Keratinocyte (primary cell): ENCODE results near the gene OFD1. TPM values are rescaled to one million over a fixed set of nuclear protein-coding genes. Genes with fewer than 3 reads are reported as not detected.

Experiments
- DNase-seq: peaks from one replicate; pipeline ENCODE4 v3.0.0-alpha.2; 2011; ENCODE audit warnings: low read depth, missing footprints, low spot score
- FAIRE-seq: peaks from 2 replicates; lab custom pipeline; 2011; peaks lifted over from hg19 to GRCh38; lab: Jason Lieb, UNC
- H2AFZ ChIP-seq: 2 replicates; pipeline ENCODE4 v1.6.0; 2012; ENCODE audit warnings: low read length, control low read depth, inconsistent platforms; ENCODE audit not compliant: control insufficient read depth
- H3K27ac ChIP-seq: 2 replicates; pipeline ENCODE4 v1.5.1; 2011; ENCODE audit warnings: low read length; ENCODE audit not compliant: control insufficient read depth, insufficient read depth
- H3K27me3 ChIP-seq: 3 replicates; pipeline ENCODE4 v1.6.0; 2011; ENCODE audit warnings: low read length; ENCODE audit not compliant: control insufficient read depth, insufficient read depth; ENCODE audit errors: extremely low read depth
- H3K36me3 ChIP-seq, 2 experiments: 2 replicates in 1 of 2; 3 replicates in 1 of 2; pipeline ENCODE4 v1.5.1; 2011; ENCODE audit warnings: low read length in 2 of 2, mild to moderate bottlenecking in 1 of 2; ENCODE audit not compliant: control insufficient read depth in 2 of 2, insufficient read depth in 2 of 2; ENCODE audit errors: extremely low read depth in 1 of 2
- H3K4me1 ChIP-seq: 3 replicates; pipeline ENCODE4 v1.5.1; 2011; ENCODE audit warnings: low read length; ENCODE audit not compliant: control insufficient read depth, insufficient read depth; ENCODE audit errors: extremely low read depth
- H3K4me2 ChIP-seq: 3 replicates; pipeline ENCODE4 v1.6.0; 2011; ENCODE audit warnings: low read depth, low read length; ENCODE audit not compliant: control insufficient read depth, insufficient read depth; ENCODE audit errors: extremely low read depth
- H3K4me3 ChIP-seq, 3 experiments: fragments of 200-600 bp in 1 of 3; sonication (generic) in 1 of 3; 2 replicates in 2 of 3; 3 replicates in 1 of 3; pipeline ENCODE4 v1.5.1; 2011 to 2016; ENCODE audit warnings: low read length in 3 of 3, mild to moderate bottlenecking in 3 of 3, control low read depth in 2 of 3, inconsistent platforms in 1 of 3, low read depth in 1 of 3, mixed read lengths in 1 of 3, mixed run types in 1 of 3, moderate library complexity in 1 of 3; ENCODE audit not compliant: control insufficient read depth in 2 of 3, insufficient read depth in 2 of 3; ENCODE audit errors: extremely low read depth in 1 of 3
- H3K79me2 ChIP-seq: 2 replicates; pipeline ENCODE4 v1.6.0; 2012; ENCODE audit warnings: low read length; ENCODE audit not compliant: control insufficient read depth, insufficient read depth
- H3K9ac ChIP-seq: 3 replicates; pipeline ENCODE4 v1.6.0; 2011; ENCODE audit warnings: low read length; ENCODE audit not compliant: control insufficient read depth, insufficient read depth; ENCODE audit errors: extremely low read depth
- H3K9me1 ChIP-seq: 3 replicates; pipeline ENCODE4 v1.6.0; 2011; ENCODE audit warnings: low read length; ENCODE audit not compliant: control insufficient read depth, insufficient read depth; ENCODE audit errors: extremely low read depth
- H3K9me3 ChIP-seq: 2 replicates; pipeline ENCODE4 v1.5.1; 2012; ENCODE audit warnings: low read depth, low read length; ENCODE audit not compliant: control insufficient read depth
- H4K20me1 ChIP-seq: 3 replicates; pipeline ENCODE4 v1.6.0; 2011; ENCODE audit warnings: low read length; ENCODE audit not compliant: control insufficient read depth, insufficient read depth; ENCODE audit errors: extremely low read depth
- CTCF ChIP-seq, 3 experiments: IDR thresholded peaks in 1 of 3; conservative IDR thresholded peaks in 1 of 3; optimal IDR thresholded peaks in 1 of 3; 2 replicates in 2 of 3; 3 replicates in 1 of 3; pipeline versions ENCODE3 to v1.5.1; 2011; ENCODE audit warnings: low read length in 3 of 3, mild to moderate bottlenecking in 3 of 3, moderate library complexity in 2 of 3, control low read depth in 1 of 3, inconsistent platforms in 1 of 3; ENCODE audit not compliant: insufficient read depth in 2 of 3; ENCODE audit errors: extremely low read depth in 1 of 3
- EZH2 ChIP-seq: IDR thresholded peaks from one replicate; pipeline ENCODE4 v1.6.1; 2012; ENCODE audit warnings: inconsistent platforms, mild to moderate bottlenecking, low read length, moderate library complexity
- dilution Hi-C: fragments of 300-500 bp; cut with MboI; formaldehyde crosslinking; loops from one replicate; pipeline ENCODE4 v1.7.0; 2020; ENCODE audit warnings: low sequenced_read_pairs; ENCODE audit not compliant: extremely low pct_ligation_motif_present
- polyA plus RNA-seq, 5 experiments: library from polyadenylated mRNA; depleted of rRNA in 3 of 5; stranded (reverse) in 3 of 5; stranded (forward) in 1 of 5; unstranded in 1 of 5; fragments of >200 nt; gene quantifications; 1 replicate in 1 of 5; 2 replicates in 3 of 5; 3 replicates in 1 of 5; pipeline versions ENCODE4 v1.2.1 to v1.2.3, GENCODE V29; 2011 to 2012; ENCODE audit warnings: missing spikeins in 2 of 5, low read depth in 1 of 5, low replicate concordance in 1 of 5

Gene OFD1
- polyA plus RNA-seq, 1 donor (not counting 4 experiments of a cell fraction or from before 2014, with no cell fraction given): 18.3 TPM

- dilution Hi-C loops: no loop called here
- no peaks in the 10 kb centered on the region for H3K4me1 ChIP-seq
Observed at GRCh38 chrX:13774696-13775095, 40.1 kb downstream of the OFD1 start.

GRCh38 chrX:13775837-13776236, 41.3 kb downstream of the OFD1 start:
- DNase-seq: no peak
- Histone ChIP-seq H3K4me1 (no peaks in the 10 kb centered on the region), H2AFZ (no peak overlapping the region), H3K79me2 (no peaks in the 10 kb centered on the region), H3K4me3 (no peak overlapping the region), H3K9me3 (no peaks in the 10 kb centered on the region), H3K36me3 (peaks cover 0 to 8% of the 10 kb centered on the region in 2 experiments), H3K27me3 (no peaks in the 10 kb centered on the region), H3K27ac (no peak overlapping the region), H3K9ac (no peak overlapping the region), H4K20me1 (no peaks in the 10 kb centered on the region), H3K4me2 (no peak overlapping the region), H3K9me1 (no peaks in the 10 kb centered on the region)
- dilution Hi-C loops: no loop called here
- FAIRE-seq: no peak
- TF ChIP-seq CTCF (optimal IDR thresholded peaks at IDR 0.05 in 1 of 3, IDR thresholded peaks at IDR 0.05 in 1 of 3, conservative IDR thresholded peaks at IDR 0.05 in 1 of 3; ENCODE audit: extremely low read depth in 1 of 3, insufficient read depth in 2 of 3, low read length in 3 of 3) (no peak), EZH2 (no peak)

More at GRCh38 chrX:13774696-13775095, 40.1 kb downstream of the OFD1 start:
- Histone ChIP-seq H3K9ac (no peak overlapping the region), H3K9me1 (no peaks in the 10 kb centered on the region), H3K27me3 (no peaks in the 10 kb centered on the region), H3K4me3 (no peak overlapping the region), H2AFZ (no peak overlapping the region), H3K4me2 (no peak overlapping the region), H4K20me1 (no peaks in the 10 kb centered on the region), H3K36me3 (peaks cover under 1 to 10% of the 10 kb centered on the region in 2 experiments), H3K27ac (no peak overlapping the region), H3K9me3 (no peaks in the 10 kb centered on the region), H3K79me2 (no peaks in the 10 kb centered on the region)
- FAIRE-seq (no peak), DNase-seq (no peak)
- no peak for TF ChIP-seq CTCF (optimal IDR thresholded peaks at IDR 0.05 in 1 of 3, IDR thresholded peaks at IDR 0.05 in 1 of 3, conservative IDR thresholded peaks at IDR 0.05 in 1 of 3; ENCODE audit: extremely low read depth in 1 of 3, insufficient read depth in 2 of 3, low read length in 3 of 3)
- TF ChIP-seq EZH2: no peak
